Activated naive CD4-positive, alpha-beta T cell (primary cell): ENCODE measurements around the gene EIF6.

Experiments
- DNase-seq, 4 experiments: peaks; one replicate each; lab custom pipeline; 2025; lab: John Stamatoyannopoulos, UW

The EIF6 gene

DNA sequence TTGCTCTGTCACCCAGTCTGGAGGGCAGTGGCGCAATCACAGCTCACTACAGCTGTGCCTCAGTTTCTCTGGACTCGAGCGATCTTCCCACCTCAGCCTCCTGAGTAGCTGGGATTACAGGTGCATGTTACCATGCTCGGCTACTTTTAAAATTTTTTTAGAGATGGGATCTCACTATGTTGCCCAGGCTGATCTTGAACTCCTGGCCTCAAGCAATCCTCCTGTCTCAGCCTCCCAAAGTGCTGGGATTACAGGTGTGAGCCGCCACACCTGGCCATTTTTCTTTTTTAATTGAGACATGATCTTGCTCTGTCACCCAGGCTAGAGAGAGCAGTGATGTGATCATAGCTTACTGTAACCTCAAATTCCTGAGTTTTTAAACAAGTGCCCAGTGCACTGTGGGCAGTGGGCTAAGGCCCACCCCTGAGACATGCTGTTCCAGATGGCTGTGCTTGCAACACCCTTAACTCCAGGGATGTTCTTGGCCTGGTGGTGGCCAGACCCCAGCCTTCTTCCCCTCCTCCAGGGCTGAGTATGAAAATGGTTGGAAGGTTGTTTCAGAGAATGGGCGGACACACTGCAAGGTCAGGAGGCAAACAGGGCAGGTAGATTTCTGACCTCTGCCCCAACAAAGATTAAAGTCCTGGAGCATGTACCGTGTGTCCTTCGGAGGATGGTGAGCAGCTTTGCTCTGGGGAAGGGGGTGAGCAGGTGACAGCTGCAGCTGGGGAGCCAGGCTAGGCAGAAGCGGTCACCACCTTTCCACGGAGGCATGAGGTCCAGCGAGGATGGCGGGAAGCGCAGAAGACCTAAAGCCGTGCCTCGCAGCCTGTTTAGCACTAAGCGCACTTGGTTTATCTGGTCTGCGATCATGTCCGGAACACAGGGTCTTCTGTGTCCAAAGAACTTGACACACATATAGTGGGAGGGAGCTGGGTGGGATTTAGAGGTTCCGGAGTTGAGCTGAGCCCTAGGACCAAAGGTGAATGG is 9.0 kb upstream of the EIF6 start:
- no peak for DNase-seq

DNA sequence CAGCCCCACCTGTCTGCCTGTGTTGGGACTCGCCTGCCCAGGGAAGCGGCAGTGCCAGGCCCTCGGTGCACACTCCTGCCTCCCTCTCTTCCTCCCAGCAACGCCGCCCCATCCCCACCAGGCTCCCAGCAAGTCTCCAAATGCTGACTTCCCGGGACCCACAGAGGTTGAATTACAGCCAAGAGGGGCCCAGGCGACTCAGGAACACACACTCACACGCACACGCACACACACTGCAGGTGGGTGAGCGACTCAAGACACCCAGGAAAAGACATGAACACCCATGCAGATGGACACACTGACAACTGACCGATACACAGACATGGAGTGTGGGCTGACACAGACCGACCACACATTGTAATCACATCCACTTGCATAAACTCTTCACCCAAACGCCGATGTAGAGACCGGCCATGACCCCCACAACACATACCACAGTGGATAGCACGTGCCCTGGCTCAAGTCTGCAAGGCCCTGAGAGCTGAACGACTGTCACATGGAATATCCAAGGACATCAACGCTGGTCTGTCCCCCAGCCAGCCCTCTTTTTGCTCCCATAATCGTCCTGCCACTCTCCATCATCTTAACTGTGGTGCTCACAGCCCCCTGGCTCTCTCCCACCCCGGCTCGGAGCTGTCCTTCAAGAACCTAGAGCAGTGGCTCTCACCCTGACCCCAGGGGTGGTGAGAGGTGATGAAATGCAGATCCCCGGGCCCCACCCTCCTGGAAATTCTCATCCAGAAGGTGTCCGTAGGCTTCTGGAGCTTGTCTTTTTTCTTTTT is 8.1 kb upstream of the EIF6 start:
- DNase-seq = no peak

DNA sequence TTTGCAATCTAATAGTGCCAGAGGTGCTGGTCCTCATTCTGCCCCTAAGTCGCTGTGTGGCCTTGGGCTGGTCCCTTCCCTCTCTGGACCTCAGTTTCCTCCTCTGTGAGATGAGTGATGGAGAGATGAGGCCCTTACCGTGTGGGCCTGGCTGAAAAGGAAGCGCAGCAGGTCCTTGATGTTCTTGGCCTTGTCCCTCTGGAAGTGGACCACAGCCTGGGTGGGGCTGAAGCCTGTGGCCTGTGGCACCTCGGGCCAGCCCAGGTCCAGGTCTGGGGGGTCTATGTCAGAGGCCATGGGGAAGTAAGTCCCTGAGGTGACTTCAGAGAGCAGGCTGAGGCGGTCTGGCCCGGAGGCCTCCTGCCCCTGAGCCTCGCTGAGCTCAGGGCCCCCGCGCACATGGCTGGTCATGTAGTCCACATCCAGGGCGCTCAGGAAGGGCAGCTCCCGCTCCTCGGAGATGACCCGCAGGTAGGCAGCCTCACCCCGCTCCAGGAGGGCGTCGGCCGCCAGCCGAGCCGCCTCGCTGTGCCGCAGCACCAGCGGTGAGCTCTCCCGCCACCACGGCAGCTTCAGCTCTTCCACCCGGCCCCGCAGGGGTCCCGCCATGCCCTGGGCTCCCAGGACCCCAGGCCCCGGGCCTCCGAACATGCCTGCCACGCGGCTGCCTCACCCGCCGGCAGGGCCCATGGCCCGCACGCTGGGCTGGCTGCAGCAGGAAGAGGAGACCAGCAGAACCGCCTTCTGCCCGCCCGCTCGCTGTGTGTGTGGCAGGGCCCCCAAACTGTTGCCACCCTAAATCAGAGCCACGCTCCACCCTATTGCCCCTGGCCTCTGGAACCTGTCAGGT is 7.3 kb upstream of the EIF6 start, which contains the start of gene FAM83C:
Gene FAM83C, minus strand, starts transcription at position 772 of the 850 bp plus-strand sequence. Its CDS starts 121 bp downstream, at position 651.
- no peak for DNase-seq

DNA sequence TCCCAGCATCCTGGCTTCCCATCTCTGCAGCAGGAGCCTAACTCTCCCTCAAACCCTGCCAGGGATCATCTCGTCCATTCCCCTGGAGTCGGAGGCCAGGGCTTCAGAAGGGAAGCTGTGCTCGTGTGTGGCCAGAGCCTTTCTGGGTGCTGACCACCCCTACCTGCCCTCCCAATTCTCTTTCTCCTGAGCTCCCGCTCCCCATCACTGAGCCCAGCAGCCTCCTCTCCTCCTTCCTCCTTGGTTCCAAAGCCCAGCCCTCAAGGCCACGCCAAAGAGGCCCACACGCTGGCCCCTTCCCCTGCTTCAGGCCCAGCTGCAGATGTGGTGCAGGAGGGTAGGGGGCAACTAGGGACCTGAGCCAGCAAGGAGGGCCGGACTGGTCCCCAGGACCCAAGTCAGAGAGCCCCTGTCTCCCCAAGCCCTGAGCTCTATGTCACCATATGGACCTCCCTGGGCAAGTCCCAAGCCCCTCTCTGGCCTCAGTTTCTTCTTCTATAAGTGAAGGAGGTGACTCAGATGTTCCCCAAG is 6.4 kb upstream of the EIF6 start:
- DNase-seq = no peak

DNA sequence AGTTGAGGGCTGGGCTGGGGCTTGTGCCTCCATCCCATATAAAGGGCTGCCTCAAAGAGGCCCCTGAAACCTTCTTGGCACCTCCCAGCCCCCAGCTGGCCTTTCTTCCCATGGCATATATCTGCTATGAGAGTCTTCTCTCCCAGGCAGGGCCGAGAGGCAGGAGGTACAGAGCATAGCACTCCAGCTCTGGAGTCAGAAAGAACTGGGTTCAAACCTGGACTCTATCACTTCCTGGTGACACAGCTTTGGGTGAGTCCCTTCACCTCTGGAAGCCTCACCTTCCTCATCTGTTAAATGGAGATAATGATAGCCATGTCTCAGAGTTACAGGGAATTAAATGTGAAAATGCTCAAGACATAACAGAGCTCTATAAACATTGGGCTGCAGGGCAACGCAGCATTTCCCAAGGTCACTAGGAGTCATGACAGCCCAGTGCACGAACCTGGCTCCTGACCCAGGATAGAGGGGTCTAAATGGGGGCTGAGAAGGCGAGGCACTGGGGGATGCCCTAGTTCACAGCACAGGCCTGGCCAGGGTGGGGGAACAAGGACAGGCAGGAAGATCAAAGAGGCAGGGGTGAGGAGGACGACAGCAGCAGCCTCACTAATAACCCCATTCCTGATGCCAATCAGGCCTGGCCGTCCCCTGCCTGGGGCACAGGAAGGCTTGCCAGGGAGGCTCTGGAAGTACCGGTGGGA is 5.8 kb upstream of the EIF6 start:
- no peak for DNase-seq

DNA sequence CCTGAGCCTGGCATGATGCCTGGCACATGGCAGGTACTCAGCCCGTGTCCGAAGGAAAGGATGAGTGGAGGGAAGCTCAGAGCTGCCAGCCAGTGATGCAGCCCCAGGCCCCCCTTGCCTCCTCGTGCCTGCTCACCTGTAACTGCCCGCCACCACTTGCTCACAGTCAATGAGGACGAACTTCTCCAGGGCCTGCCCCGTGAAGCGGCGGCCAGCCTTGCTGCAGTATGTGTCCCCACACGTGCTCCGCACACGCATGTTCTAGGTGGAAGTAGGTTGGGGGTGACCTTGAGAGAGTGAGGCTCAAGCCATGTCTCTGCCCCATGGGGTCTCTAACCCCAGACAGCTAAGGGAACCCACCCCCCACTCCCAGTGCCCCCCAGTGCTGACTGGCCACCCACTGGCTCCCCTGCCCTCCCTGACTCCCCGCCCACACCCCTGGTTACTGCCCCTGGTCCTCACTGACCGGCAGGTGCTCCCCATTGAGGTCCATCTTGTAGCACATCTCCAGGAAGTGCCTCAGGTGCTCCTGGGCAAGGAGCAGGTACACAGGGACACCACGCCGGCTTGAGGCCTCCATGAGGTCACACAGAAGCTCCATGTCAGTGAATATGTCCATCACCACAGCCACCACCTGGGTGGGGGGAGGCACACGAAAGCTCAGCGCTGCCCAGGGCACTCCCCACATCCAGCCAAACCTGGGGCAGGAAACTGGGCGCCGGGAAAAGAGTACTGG is 3.9 kb upstream of the EIF6 start:
- DNase-seq = no peak

DNA sequence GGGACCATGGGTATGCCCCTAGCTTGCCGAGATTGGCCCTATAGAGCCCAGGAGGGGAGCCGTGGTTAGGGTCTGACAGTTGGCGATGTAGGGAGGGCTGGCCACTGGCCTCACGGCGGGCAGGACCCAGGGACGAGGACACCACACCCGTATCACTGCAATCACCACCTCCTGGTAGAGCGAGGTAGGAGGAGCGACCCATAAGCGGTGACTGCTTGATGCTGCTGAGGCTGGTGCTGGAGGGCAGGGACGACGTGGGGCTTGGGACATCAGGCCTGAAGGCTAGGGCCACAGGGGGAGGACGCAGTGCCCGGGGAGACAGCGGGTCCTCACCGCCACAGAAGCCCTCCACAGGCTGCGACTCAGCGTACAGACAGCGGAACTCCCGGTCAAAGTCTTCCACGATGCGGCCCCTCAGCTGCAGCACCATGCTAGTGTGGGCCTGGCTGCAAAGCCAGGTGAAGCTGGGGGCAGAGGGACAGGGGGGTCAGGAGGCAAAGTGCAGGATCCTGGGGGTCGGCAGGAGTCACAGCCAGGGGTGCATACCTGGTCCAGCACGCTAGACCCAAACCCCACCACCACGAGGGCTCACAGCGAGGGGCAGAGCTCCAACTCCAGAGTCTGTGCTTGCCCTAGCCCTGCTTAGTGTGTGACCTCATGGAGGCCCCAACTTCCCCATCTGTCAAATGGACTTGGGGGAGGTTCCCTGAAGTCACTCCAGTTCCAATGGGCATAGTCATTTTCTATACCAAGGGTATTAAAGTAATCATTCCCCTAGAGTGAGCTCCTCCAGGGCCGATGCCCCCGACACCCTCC is 3.1 kb upstream of the EIF6 start:
- no peak for DNase-seq

DNA sequence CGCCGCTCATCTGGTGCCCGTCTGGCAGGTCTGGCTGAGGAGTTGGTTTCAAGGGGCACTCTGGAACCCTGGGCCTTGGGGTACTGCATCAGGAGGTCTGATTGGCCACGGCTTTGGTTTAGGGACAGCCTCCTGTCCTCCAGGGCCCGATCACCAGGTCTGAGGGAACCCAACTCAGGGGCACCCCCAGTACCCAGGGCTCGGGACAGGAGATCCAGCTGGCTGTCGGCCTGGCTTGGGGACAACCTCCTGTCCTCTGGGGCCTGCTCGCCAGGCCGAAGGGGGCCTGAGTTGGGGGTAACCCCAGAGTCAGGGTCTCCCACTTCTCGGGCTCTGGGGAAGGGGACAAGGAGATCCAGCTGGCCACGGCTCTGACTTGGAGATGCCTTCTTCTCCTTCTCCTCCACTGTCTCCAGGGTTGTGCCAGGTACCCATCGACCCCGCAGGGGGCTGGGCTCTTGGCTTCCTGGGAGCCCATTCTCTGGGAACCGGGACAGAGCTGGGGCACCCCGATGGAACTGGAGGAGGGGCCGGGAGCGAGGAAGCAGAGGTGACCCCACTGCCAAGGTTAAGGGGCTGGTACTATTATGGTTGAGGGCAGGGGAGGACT is 2.4 kb upstream of the EIF6 start:
- no peak for DNase-seq

DNA sequence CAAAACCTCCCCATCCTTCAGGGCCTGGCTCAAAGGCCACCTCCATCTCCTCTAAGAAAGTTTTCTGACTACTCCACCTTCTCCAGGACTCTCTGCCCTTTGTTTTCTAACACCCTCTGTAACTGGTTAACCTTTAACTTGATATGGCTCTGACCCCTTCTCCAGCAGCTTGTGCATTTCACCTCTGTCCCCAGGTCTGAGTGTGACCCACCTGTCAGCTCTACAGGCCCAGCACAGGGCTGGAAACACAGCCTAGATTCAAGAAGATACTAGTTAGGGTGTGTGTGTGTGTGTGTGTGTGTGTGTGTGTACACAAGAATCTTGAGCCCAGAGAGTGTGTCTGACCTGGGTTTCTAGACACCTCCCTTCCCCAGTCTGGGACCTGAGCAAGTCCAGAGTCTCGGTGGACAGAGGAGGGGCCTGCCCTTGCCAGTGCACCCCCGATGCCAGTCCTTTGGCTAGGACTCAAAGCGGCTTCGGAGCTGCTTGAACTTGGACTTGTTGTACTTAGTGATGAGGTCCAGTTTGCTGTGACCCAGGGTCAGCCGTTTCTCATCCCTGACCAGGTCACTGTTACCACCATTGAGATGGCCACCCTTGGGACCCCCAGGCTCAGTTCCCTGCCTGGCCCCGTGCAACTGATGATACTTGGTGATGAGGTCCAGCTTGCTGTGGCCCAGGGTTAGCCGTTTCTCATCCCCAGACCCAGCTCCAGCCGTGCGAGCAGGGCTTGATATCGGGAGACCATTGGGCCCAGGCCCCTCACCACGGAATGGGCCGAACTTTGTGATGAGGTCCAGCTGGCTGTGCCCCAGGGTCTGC is 1.7 kb upstream of the EIF6 start:
- no peak for DNase-seq

DNA sequence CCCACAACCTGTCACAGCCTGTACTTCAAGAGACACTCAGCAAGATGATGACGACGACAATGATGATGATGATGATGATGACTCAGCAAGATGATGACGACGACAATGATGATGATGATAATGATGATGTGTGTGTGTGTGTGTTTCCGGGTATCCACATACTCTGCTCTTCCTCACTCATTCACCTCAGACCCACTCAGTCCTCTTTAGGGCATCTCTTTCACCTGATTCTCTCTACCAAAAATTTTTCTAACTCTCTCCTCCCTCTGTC is 1.2 kb upstream of the EIF6 start:
- DNase-seq = no peak

DNA sequence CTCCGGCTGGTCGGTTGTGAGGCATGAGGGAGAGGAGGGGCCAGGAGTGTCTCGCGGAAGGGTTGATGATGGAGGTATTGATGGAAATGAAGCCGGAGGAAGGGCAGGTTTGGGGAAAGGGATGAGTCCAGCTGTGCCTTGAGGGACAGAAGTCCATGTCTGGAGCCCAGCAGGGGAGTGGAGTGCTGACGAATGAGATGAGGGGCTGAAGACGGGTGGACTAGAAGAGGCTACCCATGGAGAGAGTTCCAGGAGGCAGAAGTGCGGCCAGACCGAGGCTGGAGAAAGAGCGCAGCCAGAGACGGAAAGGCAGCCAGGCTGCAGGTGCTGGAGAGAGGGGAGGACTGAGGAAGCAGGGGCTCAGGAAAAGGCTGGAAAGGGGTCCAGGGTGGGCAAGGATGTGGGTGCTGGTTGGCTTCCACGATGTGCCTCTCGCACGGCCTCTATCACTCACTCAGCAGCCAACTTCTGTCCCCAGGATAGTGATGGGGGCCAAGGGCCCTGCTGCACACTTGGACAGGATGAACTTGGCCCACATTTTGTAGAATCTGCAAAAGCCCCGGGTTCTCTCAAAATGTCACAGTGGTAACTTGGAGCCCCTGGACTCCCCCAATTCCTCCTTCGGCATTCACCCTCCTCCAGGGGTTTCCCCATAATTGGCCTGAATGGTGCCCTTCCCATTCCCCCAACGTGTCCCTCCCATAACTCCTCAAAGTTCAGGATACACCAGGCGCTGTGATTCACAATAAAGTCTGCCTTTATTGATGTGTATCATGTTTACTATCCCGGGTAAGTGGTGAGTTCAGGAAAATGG is 627 bp upstream of the EIF6 start:
- no peak for DNase-seq

DNA sequence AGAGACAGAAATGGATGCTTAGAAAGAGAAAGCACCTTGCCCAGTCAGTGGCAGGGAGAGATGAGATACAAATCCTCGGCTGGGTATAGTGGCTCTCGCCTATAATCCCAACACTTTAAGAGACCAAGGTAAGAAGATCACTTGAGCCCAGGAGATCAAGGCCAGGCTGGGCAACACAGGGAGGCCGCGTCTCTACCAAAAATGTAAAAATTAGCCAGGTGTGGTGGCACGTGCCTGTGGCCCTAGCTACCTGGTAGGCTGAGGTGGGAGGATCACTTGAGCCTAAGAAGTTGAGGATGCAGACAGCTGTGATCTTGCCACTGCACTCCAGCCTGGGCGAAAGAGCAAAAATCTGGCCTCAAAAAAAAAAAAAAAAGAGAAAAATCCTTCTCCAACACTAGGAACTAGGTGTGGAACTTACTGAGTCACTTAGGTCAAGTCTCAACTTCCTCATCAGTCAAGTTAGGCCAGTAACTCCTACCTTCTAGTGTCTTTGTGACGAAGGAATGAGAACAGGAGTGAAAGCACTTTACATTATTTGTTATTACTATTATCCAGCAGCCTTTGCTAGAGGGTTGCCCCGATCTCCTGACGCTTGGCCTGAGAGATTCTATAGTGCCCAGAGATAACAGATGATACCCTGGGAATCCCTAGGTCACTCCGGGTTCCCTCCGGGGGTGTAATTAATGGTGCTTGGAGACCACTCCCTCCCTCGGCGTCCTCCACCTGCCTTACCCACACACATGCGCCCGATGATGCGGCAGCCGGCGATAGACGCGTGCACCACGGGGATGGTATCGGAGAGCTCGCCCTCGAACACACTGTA is 918 bp downstream of the EIF6 start:
- no peak for DNase-seq

DNA sequence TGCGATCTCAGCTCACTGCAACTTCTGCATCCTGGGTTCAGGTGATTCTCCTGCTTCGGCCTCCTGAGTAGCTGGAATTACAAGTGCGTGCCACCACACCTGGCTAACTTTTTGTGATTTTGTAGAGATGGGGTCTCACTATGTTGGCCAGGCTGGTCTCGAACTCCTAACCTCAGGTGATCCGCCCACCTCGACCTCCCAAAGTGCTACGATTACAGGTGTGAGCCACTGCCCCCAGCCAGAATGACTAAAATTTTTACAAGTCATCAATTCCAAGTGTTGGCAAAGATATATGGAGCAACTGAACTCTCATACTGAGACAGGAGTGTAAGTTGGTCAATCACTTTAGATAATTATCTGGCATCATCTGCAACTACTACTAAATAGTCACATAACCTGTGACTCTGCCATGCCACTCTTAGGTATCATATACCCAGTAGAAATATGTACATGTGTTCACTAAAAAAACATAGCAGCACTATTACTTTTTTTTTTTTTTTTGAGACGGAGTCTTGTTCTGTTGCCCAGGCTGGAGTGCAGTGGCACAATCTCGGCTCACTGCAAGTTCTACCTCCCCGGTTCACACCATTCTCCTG is 3.0 kb downstream of the EIF6 start:
- DNase-seq = no peak

DNA sequence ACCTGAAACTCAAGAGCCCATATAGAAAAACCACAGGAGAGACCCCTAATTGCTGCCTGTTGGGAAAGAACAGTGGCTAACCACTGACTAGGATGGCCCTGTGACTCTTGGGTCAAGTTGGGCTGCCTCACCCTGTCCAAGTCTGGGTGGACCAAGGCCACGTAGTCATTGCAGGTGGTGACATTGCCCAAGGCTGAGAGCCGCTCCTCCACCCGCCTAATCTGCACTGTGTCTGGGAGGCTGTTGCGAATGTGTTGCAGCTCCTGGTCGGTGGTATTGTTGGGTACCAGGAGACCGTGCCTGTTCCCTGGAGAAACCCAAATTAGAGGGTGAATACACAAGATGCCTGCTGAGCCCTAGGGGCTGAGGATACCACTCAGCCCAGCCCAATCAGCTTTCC is 4.0 kb downstream of the EIF6 start:
- DNase-seq = no peak

DNA sequence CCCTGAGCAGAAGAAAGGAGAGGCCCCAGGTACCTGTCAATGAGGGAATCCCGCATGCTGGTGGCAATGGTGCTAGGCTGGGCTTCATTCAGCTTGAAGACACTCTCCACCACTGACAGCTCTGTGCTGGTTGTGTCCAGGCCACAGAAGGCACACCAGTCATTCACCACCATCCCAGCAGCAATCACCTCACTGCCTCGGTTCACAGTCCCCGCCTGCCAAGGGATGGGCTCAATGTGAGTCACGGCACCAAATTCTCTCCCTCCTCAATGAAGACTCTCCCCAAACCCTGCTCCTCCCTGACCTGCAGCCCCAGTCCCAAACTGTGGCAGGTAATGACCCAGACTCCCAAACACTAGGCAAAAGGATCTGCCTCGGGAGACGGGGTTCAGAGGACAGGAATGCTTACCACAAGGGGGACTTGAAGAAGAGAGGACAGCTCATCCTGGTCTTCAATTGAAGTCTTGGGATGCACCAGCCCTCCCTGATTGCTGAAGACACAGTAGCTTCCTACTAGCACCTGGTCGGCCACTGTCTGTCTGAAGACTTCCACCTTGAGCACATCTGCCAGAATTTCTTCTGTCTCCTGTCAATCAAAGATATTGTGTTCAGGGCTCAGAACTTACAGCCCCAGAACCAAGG is 4.9 kb downstream of the EIF6 start:
- no peak for DNase-seq

DNA sequence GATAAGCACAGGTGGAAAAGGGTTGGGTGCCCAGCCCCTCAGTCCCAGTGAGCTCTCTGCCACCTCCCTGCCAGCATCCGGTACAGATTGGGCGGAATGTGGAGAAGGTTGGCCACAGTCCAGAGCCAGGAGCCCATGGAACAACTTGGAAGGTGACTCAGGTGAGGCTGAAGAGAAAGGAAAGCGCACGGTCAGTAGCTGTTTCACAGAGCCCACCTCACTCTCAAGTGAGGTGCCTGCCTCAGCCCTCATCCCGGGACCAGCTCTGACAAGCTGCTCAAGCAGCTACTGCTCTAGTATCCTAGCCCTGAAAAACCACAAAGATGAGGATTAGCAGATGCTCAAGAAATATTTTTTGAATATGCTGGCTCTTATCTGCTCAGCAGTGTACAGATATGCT is 5.5 kb downstream of the EIF6 start:
- DNase-seq = no peak
